VCaP (cell line): ENCODE measurements around the gene LRRC9.

Experiments
- H3K27ac ChIP-seq: fragments of 450-650 bp; 2 replicates; pipeline ENCODE4 v1.5.1; 2017
- CTCF ChIP-seq: fragments of 450-650 bp; conservative IDR thresholded peaks from 2 replicates; pipeline ENCODE4 v1.5.1; 2017; ENCODE audit warnings: mild to moderate bottlenecking, moderate library complexity

Gene LRRC9

DNA sequence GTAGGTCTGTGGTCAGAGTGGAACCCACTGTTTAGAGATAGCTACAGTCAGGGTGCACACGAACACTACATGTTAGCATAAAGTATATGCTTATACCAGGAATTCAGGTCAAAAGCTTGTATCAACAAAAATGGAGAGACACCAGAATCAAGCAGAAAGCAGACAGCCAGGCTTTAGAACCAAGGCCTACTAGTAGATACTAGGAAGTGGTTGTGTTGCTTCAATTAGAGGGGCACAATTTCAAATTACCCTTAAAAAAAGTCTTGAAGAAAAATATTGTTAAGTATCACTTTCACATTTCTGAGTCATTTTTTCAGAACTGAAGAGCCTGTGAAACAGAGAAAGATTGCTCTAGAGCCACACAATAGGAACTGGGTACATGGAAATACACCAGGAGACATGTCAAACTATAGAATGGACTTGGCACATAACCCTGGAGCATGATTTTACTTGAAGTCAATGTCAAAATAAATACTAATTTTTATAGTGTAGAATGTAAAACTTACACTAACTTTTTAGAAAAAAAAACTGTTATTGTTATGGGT is 41.6 kb downstream of the LRRC9 start:
- no peak for TF ChIP-seq CTCF
- H3K27ac ChIP-seq: peak overlapping the region; percentile 96

DNA sequence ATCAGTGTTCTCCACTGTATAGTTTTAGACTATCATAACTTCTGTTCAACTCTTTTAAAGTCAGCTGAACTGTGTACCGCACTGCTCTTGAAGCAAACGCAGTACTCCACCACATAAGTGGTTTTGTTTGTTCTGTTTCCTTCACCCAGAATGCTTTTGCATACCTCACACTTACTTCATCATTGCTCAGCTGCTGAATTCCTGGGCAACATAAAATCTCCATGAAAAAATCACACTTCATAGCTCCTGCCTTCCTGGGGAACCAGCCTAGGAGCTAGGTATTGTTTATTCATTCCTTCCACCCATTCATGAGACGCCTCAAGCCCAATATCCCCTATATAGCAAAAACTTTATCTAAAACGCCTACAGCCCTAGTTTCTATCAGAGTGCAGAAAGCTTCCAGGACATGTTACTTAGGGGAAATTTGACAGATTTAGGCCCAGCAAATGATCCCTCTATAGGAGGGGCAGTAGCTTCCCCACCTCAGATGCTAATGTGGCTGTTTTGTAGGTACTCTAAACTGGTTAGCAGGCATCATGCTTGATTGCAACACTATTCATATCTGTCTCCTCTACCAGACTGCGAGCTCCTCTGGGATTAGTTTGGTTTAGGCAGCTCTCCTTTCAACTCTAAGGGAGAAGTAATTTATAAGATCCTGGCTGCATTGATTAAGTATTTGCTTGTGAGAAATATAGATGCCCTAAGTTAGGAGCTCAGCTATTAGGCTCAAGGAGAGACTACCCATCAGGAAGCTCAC is 44.5 kb downstream of the LRRC9 start:
- peak overlapping the region; percentile 96 for H3K27ac ChIP-seq
- no peak for TF ChIP-seq CTCF

- no peak for TF ChIP-seq CTCF
Observed at GRCh38 chr14:59969319-59969718, 49.4 kb downstream of the LRRC9 start.

DNA sequence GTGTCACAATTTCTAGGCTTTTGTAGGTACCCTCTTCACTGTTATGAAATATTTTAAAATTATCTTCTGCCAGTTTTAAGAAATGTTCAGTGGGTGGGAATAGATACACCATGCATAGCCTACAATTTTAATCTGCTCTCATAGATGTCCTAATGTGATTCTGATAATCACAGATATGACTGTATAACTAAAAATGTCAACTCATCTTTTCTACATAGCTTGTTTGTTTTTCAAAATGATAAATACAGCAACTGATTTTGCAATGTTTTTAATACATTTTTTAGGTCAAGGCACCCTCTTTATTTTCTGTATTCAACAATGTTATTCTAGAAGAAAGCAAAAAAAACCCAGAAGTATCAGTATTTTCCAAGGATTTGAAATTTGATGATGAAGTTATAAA is 61.6 kb downstream of the LRRC9 start:
- no peak for TF ChIP-seq CTCF
- no peak overlapping the region for H3K27ac ChIP-seq

More at GRCh38 chr14:59969319-59969718, 49.4 kb downstream of the LRRC9 start:
- H3K27ac ChIP-seq: peak overlapping the region; percentile 96

GRCh38 chr14:59983048-59983447 is 63.1 kb downstream of the LRRC9 start:
- no peak for TF ChIP-seq CTCF
- no peak overlapping the region for H3K27ac ChIP-seq

DNA sequence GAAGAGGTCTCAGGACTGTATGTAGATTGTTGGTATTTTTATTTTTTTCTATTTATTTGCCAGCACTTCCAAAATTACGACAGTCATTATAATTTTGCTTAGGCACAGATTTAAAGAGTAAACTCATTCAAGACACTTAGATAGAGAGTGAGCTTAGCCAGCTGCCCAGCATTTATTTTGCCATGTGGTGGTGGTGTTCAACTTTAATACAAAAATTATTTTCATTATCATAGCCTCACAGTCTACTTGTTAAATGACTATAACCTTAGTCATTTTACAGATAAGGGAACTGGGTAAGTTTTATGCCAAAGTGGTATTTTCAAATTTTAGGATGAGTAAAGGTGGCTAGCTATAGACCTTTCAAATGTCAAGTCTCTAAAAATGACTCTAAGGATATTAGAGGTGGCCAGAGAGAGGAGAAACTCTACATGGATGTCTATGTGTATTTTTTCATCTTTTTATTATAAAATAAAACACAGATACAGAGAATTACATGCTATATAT is 66.7 kb downstream of the LRRC9 start:
- H3K27ac ChIP-seq: peak overlapping the region; percentile 40; the same call in 1 of the 2 replicates
- TF ChIP-seq CTCF: no peak

DNA sequence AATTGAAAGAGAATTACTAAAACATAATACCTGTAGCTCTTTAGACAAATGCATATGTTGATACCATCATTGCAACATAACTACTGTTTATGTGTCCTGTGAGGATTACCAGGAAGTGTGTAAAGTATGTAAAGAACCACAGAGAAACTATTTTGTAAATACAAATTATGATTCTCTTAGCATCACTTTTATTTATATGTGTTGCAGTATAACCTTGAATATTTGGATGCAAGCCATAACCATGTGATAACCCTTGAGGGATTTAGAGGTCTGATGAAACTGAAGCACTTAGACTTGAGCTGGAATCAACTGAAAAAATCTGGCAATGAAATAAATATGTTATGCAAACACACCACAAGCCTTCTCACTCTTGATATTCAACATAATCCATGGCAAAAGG is 77.5 kb downstream of the LRRC9 start:
- TF ChIP-seq CTCF: no peak
- peak overlapping the region; percentile 71 for H3K27ac ChIP-seq
